22Rv1 (cell line): Measurements from ENCODE around the gene SBNO2.

ENCODE experiments used
- ZFX ChIP-seq: fragments of 450-650 bp; IDR thresholded peaks from 2 replicates; pipeline ENCODE4 v1.6.1; 2017; ENCODE audit warnings: antibody characterized with exemption, borderline replicate concordance
- TF ChIP-seq, protein P1 (sequence below): fragments of 450-650 bp; IDR thresholded peaks from 2 replicates; pipeline ENCODE4 v1.5.1; 2017; ENCODE audit warnings: mild to moderate bottlenecking

DNA sequence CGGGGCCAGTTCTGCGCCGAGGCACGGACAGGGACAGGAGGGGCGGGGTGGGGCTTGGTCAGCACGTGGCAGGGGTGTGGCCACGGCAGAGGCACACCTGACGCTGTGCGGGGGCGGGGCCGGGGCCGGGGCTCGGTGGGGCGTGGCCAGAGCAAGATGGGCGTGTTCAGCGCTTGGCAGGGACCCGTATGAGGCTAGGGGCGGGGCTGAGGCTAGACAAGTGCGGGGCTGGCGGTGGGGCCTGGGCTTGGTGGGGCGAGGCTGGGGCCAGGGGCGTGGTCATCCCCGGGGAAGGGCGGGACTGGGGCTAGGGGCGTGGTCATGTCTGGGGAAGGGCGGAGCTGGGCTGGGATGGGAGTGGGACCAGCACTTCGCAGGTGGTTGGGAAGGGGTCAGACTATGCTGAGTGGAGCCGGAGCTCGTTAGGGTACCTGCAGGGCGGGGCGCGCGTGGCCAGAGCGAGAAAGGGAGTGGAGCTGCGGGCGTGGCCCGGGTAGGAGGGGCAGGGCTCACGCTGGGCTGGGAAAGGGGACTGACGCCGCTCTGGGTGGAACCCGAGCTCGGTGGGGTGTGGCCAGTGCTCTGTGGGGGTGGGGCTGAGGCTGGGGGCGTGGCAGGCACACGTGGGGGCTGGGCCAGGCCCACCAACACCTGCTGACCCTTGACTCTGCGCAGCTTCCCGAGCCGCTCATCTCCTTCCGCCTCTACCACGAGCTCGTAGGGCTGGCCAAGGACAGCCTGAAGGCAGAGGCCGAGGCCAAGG, 91.7 kb downstream of the SBNO2 start:
- TF ChIP-seq, protein P1, sequence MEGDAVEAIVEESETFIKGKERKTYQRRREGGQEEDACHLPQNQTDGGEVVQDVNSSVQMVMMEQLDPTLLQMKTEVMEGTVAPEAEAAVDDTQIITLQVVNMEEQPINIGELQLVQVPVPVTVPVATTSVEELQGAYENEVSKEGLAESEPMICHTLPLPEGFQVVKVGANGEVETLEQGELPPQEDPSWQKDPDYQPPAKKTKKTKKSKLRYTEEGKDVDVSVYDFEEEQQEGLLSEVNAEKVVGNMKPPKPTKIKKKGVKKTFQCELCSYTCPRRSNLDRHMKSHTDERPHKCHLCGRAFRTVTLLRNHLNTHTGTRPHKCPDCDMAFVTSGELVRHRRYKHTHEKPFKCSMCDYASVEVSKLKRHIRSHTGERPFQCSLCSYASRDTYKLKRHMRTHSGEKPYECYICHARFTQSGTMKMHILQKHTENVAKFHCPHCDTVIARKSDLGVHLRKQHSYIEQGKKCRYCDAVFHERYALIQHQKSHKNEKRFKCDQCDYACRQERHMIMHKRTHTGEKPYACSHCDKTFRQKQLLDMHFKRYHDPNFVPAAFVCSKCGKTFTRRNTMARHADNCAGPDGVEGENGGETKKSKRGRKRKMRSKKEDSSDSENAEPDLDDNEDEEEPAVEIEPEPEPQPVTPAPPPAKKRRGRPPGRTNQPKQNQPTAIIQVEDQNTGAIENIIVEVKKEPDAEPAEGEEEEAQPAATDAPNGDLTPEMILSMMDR: no peak
- TF ChIP-seq ZFX: no peak
